ENCODE data around the gene SCAF1. TPM values are rescaled to one million over a fixed set of nuclear protein-coding genes. Genes with fewer than 3 reads are reported as not detected.

SCAF1 gene
- total RNA-seq, 6 experiments from 2014 or later, result 14.6 to 33.0 (median 27.3) TPM

DNA sequence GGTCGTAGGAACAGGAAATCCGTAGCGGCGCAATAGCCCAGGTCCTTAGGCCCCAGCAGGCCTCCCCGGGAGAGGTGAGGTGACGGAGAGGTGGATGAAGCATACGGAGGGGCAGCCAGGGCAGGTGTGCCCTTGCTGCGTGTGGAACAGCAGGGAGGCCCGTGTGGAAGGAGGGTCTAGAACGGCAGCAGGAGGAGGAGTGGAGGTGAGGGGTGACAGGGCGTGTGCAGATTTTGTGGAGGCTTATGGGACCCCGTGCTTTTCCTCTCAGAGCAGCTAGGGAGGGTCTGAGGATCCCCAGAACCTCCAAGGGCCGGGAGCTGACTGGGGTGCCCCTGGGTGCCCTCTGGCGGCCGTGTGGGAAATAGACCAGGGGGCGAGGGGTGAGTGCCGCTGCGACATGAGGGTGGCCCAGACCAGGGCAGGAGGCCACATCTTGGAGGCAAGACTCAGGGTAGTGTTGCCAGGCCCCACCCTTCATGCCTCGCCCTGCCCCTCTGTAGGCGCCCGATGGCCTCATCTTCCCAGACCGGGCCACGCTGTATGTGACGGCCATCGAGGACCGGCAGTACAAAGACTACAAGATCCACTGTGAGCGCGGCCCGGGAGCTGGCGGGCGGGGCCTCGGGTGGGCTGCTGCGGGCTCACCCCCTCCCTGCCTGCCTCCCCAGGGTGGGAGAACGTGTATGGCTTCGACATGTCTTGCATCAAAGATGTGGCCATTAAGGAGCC lies 42.4 kb downstream of the SCAF1 start:
- TF ChIP-seq POLR2A (IDR thresholded peaks at IDR 0.05), result no peak
- TF ChIP-seq CTCF (IDR thresholded peaks at IDR 0.05), result peak; percentile 23 to 41 (median 32)
- Histone ChIP-seq H3K4me3 (no peak overlapping the region), H3K27ac (no peak overlapping the region), H3K4me1 (peaks cover 0 to 10% (median 0%) of the 10 kb centered on the region in 4 donors), H3K9me3 (no peaks in the 10 kb centered on the region), H3K27me3 (no peaks in the 10 kb centered on the region), H3K36me3 (peaks cover 0 to 42% (median 9%) of the 10 kb centered on the region in 4 donors)
- intact Hi-C loops (cut with DNase I), result loop anchor here in 1 of 2 donors (10.0 kb wide), 1 partner anchor 110 kb away; no protein-coding TSS in a partner anchor
- WGBS (ENCODE audit: insufficient coverage, low coverage, low lambda C conversion rate, missing lambda C conversion rate), result 100% methylated on average over 4 of the region's 35 CpGs
- ATAC-seq (no peak), DNase-seq (no peak)

- intact Hi-C loops (cut with DNase I), result loop anchor here in 1 of 2 donors (10.0 kb wide), 1 partner anchor 110 kb away; no protein-coding TSS in a partner anchor
- peaks cover 0 to 42% (median 9%) of the 10 kb centered on the region in 4 donors for H3K36me3 ChIP-seq
- H3K4me1 ChIP-seq, result peaks cover 0 to 16% (median under 1%) of the 10 kb centered on the region in 4 donors
- DNase-seq (no peak), ATAC-seq (no peak)
- 84% methylated on average over 7 of the region's 13 CpGs for whole genome bisulfite sequencing (ENCODE audit: insufficient coverage, low coverage, low lambda C conversion rate, missing lambda C conversion rate)
- no peak overlapping the region for H3K4me3 ChIP-seq
- TF ChIP-seq POLR2A (IDR thresholded peaks at IDR 0.05) (no peak), CTCF (IDR thresholded peaks at IDR 0.05) (no peak)
- no peaks in the 10 kb centered on the region for H3K27me3 ChIP-seq
- H3K9me3 ChIP-seq, result no peaks in the 10 kb centered on the region
- H3K27ac ChIP-seq, result no peak overlapping the region
Observed at GRCh38 chr19:49684983-49685553, 43.1 kb downstream of the SCAF1 start.

GRCh38 chr19:49685845-49686332 lies 43.9 kb downstream of the SCAF1 start:
- ATAC-seq, result no peak
- no peak overlapping the region for H3K4me3 ChIP-seq
- 73% methylated on average over 8 of the region's 23 CpGs for WGBS (ENCODE audit: insufficient coverage, low coverage, low lambda C conversion rate, missing lambda C conversion rate)
- H3K9me3 ChIP-seq, result no peaks in the 10 kb centered on the region
- peaks cover 0 to 42% (median 9%) of the 10 kb centered on the region in 4 donors for H3K36me3 ChIP-seq
- H3K27me3 ChIP-seq, result no peaks in the 10 kb centered on the region
- no peak overlapping the region for H3K27ac ChIP-seq
- intact Hi-C loops (cut with DNase I), result loop anchor here in 1 of 2 donors (10.0 kb wide), 1 partner anchor 111 kb away; no protein-coding TSS in a partner anchor
- H3K4me1 ChIP-seq, result peaks cover 0 to 17% (median 2%) of the 10 kb centered on the region in 4 donors
- TF ChIP-seq POLR2A (IDR thresholded peaks at IDR 0.05) (no peak), CTCF (IDR thresholded peaks at IDR 0.05) (no peak)
- no peak for DNase-seq

DNA sequence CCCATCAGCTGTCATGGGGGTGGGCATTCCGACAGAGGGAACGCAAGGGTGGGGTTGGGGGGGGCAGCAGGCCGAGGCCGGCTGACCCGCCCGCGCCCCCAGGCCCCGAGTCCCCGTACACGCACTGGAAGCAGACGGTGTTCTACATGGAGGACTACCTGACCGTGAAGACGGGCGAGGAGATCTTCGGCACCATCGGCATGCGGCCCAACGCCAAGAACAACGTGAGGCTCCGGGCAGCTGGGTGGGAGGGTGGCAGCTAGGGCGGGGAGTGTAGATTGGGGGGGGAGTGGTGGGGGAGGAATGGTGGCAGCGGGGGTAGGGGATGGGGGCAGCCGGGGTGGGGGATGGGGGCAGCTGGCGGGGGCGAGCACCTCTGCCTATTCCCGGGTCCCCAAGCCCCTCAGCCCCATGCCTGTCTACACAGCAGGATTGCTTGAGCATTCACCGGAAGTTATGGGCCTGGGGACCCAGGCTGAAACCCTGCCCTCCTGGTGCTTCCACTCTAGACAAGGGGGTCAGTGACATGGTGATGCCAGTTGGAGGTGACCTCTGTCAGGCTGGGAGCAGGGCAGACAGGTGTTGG lies 44.6 kb downstream of the SCAF1 start:
- TF ChIP-seq CTCF (IDR thresholded peaks at IDR 0.05) (no peak), POLR2A (IDR thresholded peaks at IDR 0.05) (no peak)
- Histone ChIP-seq H3K4me3 (no peak overlapping the region), H3K27ac (no peak overlapping the region), H3K27me3 (no peaks in the 10 kb centered on the region), H3K36me3 (peaks cover 0 to 37% (median 9%) of the 10 kb centered on the region in 4 donors), H3K4me1 (peaks cover 0 to 17% (median 2%) of the 10 kb centered on the region in 4 donors), H3K9me3 (no peaks in the 10 kb centered on the region)
- ATAC-seq, result no peak
- intact Hi-C loops (cut with DNase I), result loop anchor here in 1 of 2 donors (10.0 kb wide), 1 partner anchor 112 kb away; no protein-coding TSS in a partner anchor
- WGBS (ENCODE audit: insufficient coverage, low coverage, low lambda C conversion rate, missing lambda C conversion rate), result 97% methylated on average over 11 of the region's 27 CpGs
- no peak for DNase-seq

Measured in right lobe of liver (tissue), 6 donors.